Hepatocyte (in vitro differentiated cells): ENCODE data around the gene PPM1L. TPM values are rescaled to one million over a fixed set of nuclear protein-coding genes. Genes with fewer than 3 reads are reported as not detected.

Experiments
- DNase-seq: peaks from one replicate; pipeline ENCODE4 v3.0.0-alpha.2; 2016; ENCODE audit warnings: low spot score
- H2AFZ ChIP-seq: fragments of 200-600 bp; sonication (generic); 2 replicates; pipeline ENCODE4 v1.6.0; 2016; ENCODE audit warnings: antibody characterized with exemption, mild to moderate bottlenecking
- H3K27ac ChIP-seq: fragments of 200-600 bp; sonication (generic); 2 replicates; pipeline ENCODE4 v1.5.1; 2016; ENCODE audit warnings: mild to moderate bottlenecking
- H3K27me3 ChIP-seq: fragments of 200-600 bp; sonication (generic); 2 replicates; pipeline ENCODE4 v1.6.1; 2016
- H3K36me3 ChIP-seq: fragments of 200-600 bp; sonication (generic); replicated peaks from 2 replicates; pipeline ENCODE4 v1.5.1; 2016; ENCODE audit warnings: low read depth; ENCODE audit not compliant: insufficient read depth
- H3K4me1 ChIP-seq: fragments of 200-600 bp; sonication (generic); 2 replicates; pipeline ENCODE4 v1.5.1; 2016; ENCODE audit warnings: mild to moderate bottlenecking, moderate library complexity; ENCODE audit not compliant: insufficient read depth
- H3K4me2 ChIP-seq: fragments of 200-600 bp; sonication (generic); 2 replicates; pipeline ENCODE4 v1.6.0; 2016
- H3K4me3 ChIP-seq: fragments of 200-600 bp; sonication (generic); 2 replicates; pipeline ENCODE4 v1.5.1; 2016; ENCODE audit warnings: mild to moderate bottlenecking
- H3K79me2 ChIP-seq: fragments of 200-600 bp; sonication (generic); 2 replicates; pipeline ENCODE4 v1.6.0; 2017; ENCODE audit warnings: mild to moderate bottlenecking
- H3K9me2 ChIP-seq: fragments of 200-600 bp; sonication (generic); replicated peaks from 2 replicates; pipeline ENCODE4 v1.6.0; 2017; ENCODE audit warnings: mild to moderate bottlenecking; ENCODE audit not compliant: insufficient read depth
- H3K9me3 ChIP-seq: fragments of 200-600 bp; sonication (generic); 2 replicates; pipeline ENCODE4 v1.5.1; 2016; ENCODE audit warnings: low read depth, mild to moderate bottlenecking
- H4K20me1 ChIP-seq: fragments of 200-600 bp; sonication (generic); 2 replicates; pipeline ENCODE4 v1.6.0; 2016; ENCODE audit warnings: mild to moderate bottlenecking; ENCODE audit not compliant: insufficient read depth, poor library complexity, severe bottlenecking
- CTCF ChIP-seq: fragments of 200-600 bp; sonication (generic); IDR thresholded peaks from 2 replicates; pipeline ENCODE4 v1.5.1; 2016; ENCODE audit warnings: antibody characterized with exemption, mild to moderate bottlenecking; ENCODE audit not compliant: poor library complexity
- EZH2 ChIP-seq: fragments of 200-600 bp; sonication (generic); IDR thresholded peaks from 2 replicates; pipeline ENCODE4 v1.6.1; 2016; ENCODE audit warnings: antibody characterized with exemption, mild to moderate bottlenecking, borderline replicate concordance
- EZH2phosphoT487 ChIP-seq: fragments of 200-600 bp; sonication (generic); IDR thresholded peaks from one replicate; pipeline ENCODE4 v1.6.1; 2018; ENCODE audit warnings: antibody characterized with exemption, mild to moderate bottlenecking, low read depth, moderate library complexity; ENCODE audit not compliant: unreplicated experiment, severe bottlenecking
- WGBS: methylation state at CpG from one replicate; pipeline ENCODE4 v1.1.6; 2016; ENCODE audit warnings: low lambda C conversion rate; ENCODE audit errors: missing lambda C conversion rate; 5-methylcytosine and 5-hydroxymethylcytosine counted together
- polyA plus RNA-seq: library from polyadenylated mRNA; unstranded; fragments of >200 nt; fragmentation: Nextera tagmentation; extraction: Ambion mirVana; gene quantifications from 2 replicates; pipeline ENCODE4 v1.2.1, GENCODE V29; 2016
- total RNA-seq: library from RNA; depleted of rRNA; stranded (reverse); fragments of >200 nt; gene quantifications from 2 replicates; pipeline ENCODE4 v1.2.3, GENCODE V29; 2014

PPM1L gene
- total and polyA plus RNA-seq, 2 experiments from 2014 or later: 5.1 to 13.1 TPM

GRCh38 chr3:160950954-160951353, 194.9 kb downstream of the PPM1L start:
- Histone ChIP-seq H3K27me3 (no peaks in the 10 kb centered on the region), H3K79me2 (no peaks in the 10 kb centered on the region), H3K9me2 (no peaks in the 10 kb centered on the region), H3K36me3 (no peaks in the 10 kb centered on the region), H3K4me2 (no peak overlapping the region), H3K9me3 (no peaks in the 10 kb centered on the region), H3K27ac (no peak overlapping the region), H2AFZ (no peak overlapping the region), H3K4me3 (no peak overlapping the region), H3K4me1 (no peaks in the 10 kb centered on the region), H4K20me1 (no peaks in the 10 kb centered on the region)
- no peak for DNase-seq
- 80% methylated on average over 2 of the region's 2 CpGs for WGBS
- TF ChIP-seq CTCF (no peak), EZH2 (no peak), EZH2phosphoT487 (no peak)

- WGBS: 71% methylated on average over 8 of the region's 8 CpGs
Observed at GRCh38 chr3:160951642-160952487, 195.8 kb downstream of the PPM1L start.

GRCh38 chr3:160953686-160954085, 197.7 kb downstream of the PPM1L start:
- 85% methylated on average over 3 of the region's 3 CpGs for WGBS
- Histone ChIP-seq H3K4me1 (no peaks in the 10 kb centered on the region), H3K4me3 (no peak overlapping the region), H3K36me3 (no peaks in the 10 kb centered on the region), H3K9me2 (no peaks in the 10 kb centered on the region), H3K27me3 (no peaks in the 10 kb centered on the region), H3K9me3 (no peaks in the 10 kb centered on the region), H2AFZ (no peak overlapping the region), H3K4me2 (no peak overlapping the region), H3K79me2 (no peaks in the 10 kb centered on the region), H4K20me1 (no peaks in the 10 kb centered on the region), H3K27ac (no peak overlapping the region)
- TF ChIP-seq EZH2phosphoT487 (no peak), EZH2 (no peak), CTCF (no peak)
- DNase-seq: no peak

More at GRCh38 chr3:160951642-160952487, 195.8 kb downstream of the PPM1L start:
- no peaks in the 10 kb centered on the region for H3K27me3 ChIP-seq
- no peaks in the 10 kb centered on the region for H3K79me2 ChIP-seq
- no peak overlapping the region for H3K4me3 ChIP-seq
- no peak overlapping the region for H2AFZ ChIP-seq
- no peaks in the 10 kb centered on the region for H3K4me1 ChIP-seq
- no peak overlapping the region for H3K27ac ChIP-seq
- no peaks in the 10 kb centered on the region for H4K20me1 ChIP-seq
- no peak overlapping the region for H3K4me2 ChIP-seq
- no peaks in the 10 kb centered on the region for H3K36me3 ChIP-seq
- H3K9me3 ChIP-seq: no peaks in the 10 kb centered on the region
- no peaks in the 10 kb centered on the region for H3K9me2 ChIP-seq
- TF ChIP-seq EZH2 (no peak), EZH2phosphoT487 (no peak), CTCF (no peak)
- no peak for DNase-seq

GRCh38 chr3:160956785-160957184, 200.8 kb downstream of the PPM1L start:
- H3K27me3 ChIP-seq: no peaks in the 10 kb centered on the region
- H3K9me2 ChIP-seq: no peaks in the 10 kb centered on the region
- no peaks in the 10 kb centered on the region for H4K20me1 ChIP-seq
- H3K4me2 ChIP-seq: no peak overlapping the region
- no peak for DNase-seq
- no peak overlapping the region for H2AFZ ChIP-seq
- peak; percentile 14 for TF ChIP-seq CTCF
- no peak for TF ChIP-seq EZH2
- no peak overlapping the region for H3K27ac ChIP-seq
- H3K79me2 ChIP-seq: no peaks in the 10 kb centered on the region
- H3K36me3 ChIP-seq: no peaks in the 10 kb centered on the region
- no peaks in the 10 kb centered on the region for H3K9me3 ChIP-seq
- no peak overlapping the region for H3K4me3 ChIP-seq
- H3K4me1 ChIP-seq: no peaks in the 10 kb centered on the region
